ENCODE results near the gene MAD1L1. TPM values are rescaled to one million over a fixed set of nuclear protein-coding genes. Genes with fewer than 3 reads are reported as not detected.

The MAD1L1 gene
- total RNA-seq, 1 donor from 2014 or later: 59.6 TPM

- TF ChIP-seq CTCF (IDR thresholded peaks at IDR 0.05): no peak
Observed at GRCh38 chr7:2068693-2069471, 163.9 kb downstream of the MAD1L1 start.

GRCh38 chr7:2066251-2066919, 166.4 kb downstream of the MAD1L1 start:
- no peak for TF ChIP-seq CTCF (IDR thresholded peaks at IDR 0.05)
- intact Hi-C loops (cut with DNase I): no loop called here
- Histone ChIP-seq H3K4me1 (no peaks in the 10 kb centered on the region), H3K27ac (no peak overlapping the region), H3K4me3 (no peak overlapping the region), H3K9me3 (no peaks in the 10 kb centered on the region), H3K27me3 (no peaks in the 10 kb centered on the region), H3K36me3 (peaks cover 4 to 13% of the 10 kb centered on the region in 2 donors)
- DNase-seq (ENCODE audit: low spot score in 2 of 2): no peak

More at GRCh38 chr7:2068693-2069471, 163.9 kb downstream of the MAD1L1 start:
- peaks cover 4 to 13% of the 10 kb centered on the region in 2 donors for H3K36me3 ChIP-seq
- H3K27ac ChIP-seq: no peak overlapping the region
- DNase-seq (ENCODE audit: low spot score in 2 of 2): no peak
- H3K9me3 ChIP-seq: no peaks in the 10 kb centered on the region
- intact Hi-C loops (cut with DNase I): no loop called here
- no peak overlapping the region for H3K4me3 ChIP-seq
- no peaks in the 10 kb centered on the region for H3K4me1 ChIP-seq
- no peaks in the 10 kb centered on the region for H3K27me3 ChIP-seq

- no peak overlapping the region for H3K4me3 ChIP-seq
- peaks cover 4 to 13% of the 10 kb centered on the region in 2 donors for H3K36me3 ChIP-seq
- no peaks in the 10 kb centered on the region for H3K27me3 ChIP-seq
- intact Hi-C loops (cut with DNase I): no loop called here
- H3K9me3 ChIP-seq: no peaks in the 10 kb centered on the region
- DNase-seq (ENCODE audit: low spot score in 2 of 2): no peak
- no peak overlapping the region for H3K27ac ChIP-seq
- TF ChIP-seq CTCF (IDR thresholded peaks at IDR 0.05): no peak
- H3K4me1 ChIP-seq: no peaks in the 10 kb centered on the region
Observed at GRCh38 chr7:2065528-2065927, 167.2 kb downstream of the MAD1L1 start.

- H3K4me3 ChIP-seq: no peak overlapping the region
- intact Hi-C loops (cut with DNase I): no loop called here
- DNase-seq (ENCODE audit: low spot score in 2 of 2): no peak
- no peaks in the 10 kb centered on the region for H3K4me1 ChIP-seq
- H3K27ac ChIP-seq: no peak overlapping the region
- no peaks in the 10 kb centered on the region for H3K9me3 ChIP-seq
- peaks cover 4 to 9% of the 10 kb centered on the region in 2 donors for H3K36me3 ChIP-seq
- no peaks in the 10 kb centered on the region for H3K27me3 ChIP-seq
- no peak for TF ChIP-seq CTCF (IDR thresholded peaks at IDR 0.05)
Observed at GRCh38 chr7:2063563-2064260, 169.0 kb downstream of the MAD1L1 start.

GRCh38 chr7:2062648-2063047, 170.1 kb downstream of the MAD1L1 start:
- Histone ChIP-seq H3K36me3 (peaks cover 0 to 3% of the 10 kb centered on the region in 2 donors), H3K9me3 (no peaks in the 10 kb centered on the region), H3K4me3 (no peak overlapping the region), H3K27me3 (no peaks in the 10 kb centered on the region), H3K27ac (no peak overlapping the region), H3K4me1 (no peaks in the 10 kb centered on the region)
- intact Hi-C loops (cut with DNase I): no loop called here
- no peak for DNase-seq (ENCODE audit: low spot score in 2 of 2)
- no peak for TF ChIP-seq CTCF (IDR thresholded peaks at IDR 0.05)

Measured in ascending aorta (tissue), 2 donors.